HG02610 (cell line): Measurements from ENCODE around the gene MYOZ3.

Experiments used
- ATAC-seq: cut with Tn5 transposase; IDR thresholded peaks from one replicate; pipeline ENCODE4 v1.9.1; 2021; ENCODE audit warnings: mild to moderate bottlenecking, moderate library complexity; ENCODE audit not compliant: unreplicated experiment

The MYOZ3 gene

GRCh38 chr5:150641824-150642566 is 19.1 kb upstream of the MYOZ3 start:
- ATAC-seq: no peak

GRCh38 chr5:150642567-150642927 is 18.5 kb upstream of the MYOZ3 start:
- no peak for ATAC-seq

DNA sequence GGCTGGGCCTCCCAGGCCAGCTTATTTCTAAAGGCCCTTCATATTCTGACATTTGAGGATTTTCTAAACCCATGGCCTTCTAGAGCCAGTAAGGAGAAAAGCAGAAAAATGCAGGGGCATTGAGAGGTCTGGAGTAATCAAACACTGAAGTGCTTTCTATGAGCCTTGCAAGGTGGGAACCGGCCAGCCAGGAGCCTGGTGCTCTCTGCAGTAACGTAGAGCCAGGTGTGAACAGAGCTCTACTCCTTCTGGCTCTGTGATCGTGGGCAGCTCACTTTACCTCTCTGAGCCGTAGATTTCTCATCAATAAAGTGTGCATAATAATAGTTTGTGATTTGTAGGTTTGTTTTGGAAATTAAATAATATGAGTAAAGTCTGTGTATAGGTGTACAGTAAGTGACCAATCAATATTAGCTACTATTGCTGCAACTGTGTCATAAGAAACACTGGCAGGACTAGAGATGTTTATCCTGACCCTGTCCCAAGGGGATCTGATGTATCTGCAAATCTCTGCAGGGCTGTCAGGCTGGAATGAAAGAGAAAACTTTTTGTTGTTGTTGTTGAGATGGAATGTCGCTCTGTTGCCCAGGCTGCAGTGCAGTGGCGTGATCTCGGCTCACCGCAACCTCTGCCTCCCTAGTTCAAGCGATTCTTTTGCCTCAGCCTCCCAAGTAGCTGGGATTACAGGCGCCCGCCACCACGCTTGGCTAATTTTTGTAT is 17.9 kb upstream of the MYOZ3 start:
- no peak for ATAC-seq

GRCh38 chr5:150644058-150644457 is 17.0 kb upstream of the MYOZ3 start:
- no peak for ATAC-seq

GRCh38 chr5:150644514-150644913 is 16.5 kb upstream of the MYOZ3 start:
- ATAC-seq: no peak

DNA sequence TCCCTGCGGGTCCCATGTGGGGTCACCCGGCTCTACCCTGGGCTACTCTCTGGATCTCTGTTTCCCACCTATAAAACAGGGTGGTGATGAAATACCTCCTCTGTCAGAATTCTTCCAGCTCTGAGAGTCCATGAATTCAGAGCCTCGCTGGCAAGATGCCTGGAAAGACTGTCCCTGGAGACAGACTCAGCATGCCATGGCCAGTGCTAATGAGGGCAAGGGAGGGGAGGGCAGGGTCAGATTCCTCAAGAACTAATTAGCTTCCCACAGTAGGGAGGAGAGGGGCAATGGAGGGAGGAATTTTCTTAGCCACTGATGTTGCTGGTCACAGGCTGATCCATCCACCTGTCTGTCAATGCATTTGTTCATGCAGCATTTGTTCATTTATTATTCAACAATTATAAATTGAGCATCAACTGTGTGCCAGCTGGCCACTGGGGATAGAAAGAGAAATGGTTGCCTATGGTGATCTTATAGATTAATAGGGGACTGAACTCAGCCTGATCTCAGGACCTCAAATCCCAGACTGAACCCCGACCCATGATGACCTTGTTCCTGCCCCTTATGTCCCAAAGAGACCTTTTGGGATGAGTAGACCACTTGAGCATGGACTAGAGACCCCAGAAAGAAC is 15.9 kb upstream of the MYOZ3 start:
- no peak for ATAC-seq

GRCh38 chr5:150647275-150648251 is 13.5 kb upstream of the MYOZ3 start:
- no peak for ATAC-seq

DNA sequence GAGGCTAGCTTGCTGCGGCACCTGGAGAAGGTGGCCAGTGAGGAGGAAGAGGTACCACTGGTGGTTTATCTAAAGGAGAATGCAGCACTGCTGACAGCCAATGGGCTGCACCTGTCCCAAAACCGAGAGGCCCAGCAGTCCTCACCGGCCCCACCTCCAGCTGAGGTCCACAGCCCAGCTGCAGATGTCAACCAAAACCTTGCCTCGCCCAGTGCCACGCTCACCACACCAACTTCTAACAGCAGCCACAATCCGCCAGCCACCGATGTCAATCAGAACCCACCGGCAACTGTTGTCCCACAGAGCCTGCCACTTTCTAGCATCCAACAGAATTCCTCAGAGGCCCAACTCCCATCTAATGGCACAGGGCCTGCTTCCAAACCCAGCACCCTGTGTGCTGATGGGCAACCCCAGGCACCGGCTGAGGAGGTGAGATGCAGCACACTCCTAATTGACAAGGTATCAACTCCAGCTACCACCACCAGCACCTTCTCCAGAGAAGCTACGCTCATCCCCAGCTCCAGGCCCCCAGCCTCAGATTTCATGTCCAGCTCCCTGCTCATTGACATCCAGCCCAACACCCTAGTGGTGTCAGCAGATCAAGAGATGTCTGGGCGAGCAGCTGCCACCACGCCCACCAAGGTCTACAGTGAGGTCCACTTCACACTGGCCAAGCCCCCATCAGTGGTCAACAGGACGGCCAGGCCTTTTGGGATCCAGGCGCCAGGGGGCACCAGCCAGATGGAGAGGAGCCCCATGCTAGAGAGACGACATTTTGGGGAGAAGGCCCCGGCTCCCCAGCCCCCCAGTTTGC is 12.6 kb upstream of the MYOZ3 start:
- no peak for ATAC-seq

DNA sequence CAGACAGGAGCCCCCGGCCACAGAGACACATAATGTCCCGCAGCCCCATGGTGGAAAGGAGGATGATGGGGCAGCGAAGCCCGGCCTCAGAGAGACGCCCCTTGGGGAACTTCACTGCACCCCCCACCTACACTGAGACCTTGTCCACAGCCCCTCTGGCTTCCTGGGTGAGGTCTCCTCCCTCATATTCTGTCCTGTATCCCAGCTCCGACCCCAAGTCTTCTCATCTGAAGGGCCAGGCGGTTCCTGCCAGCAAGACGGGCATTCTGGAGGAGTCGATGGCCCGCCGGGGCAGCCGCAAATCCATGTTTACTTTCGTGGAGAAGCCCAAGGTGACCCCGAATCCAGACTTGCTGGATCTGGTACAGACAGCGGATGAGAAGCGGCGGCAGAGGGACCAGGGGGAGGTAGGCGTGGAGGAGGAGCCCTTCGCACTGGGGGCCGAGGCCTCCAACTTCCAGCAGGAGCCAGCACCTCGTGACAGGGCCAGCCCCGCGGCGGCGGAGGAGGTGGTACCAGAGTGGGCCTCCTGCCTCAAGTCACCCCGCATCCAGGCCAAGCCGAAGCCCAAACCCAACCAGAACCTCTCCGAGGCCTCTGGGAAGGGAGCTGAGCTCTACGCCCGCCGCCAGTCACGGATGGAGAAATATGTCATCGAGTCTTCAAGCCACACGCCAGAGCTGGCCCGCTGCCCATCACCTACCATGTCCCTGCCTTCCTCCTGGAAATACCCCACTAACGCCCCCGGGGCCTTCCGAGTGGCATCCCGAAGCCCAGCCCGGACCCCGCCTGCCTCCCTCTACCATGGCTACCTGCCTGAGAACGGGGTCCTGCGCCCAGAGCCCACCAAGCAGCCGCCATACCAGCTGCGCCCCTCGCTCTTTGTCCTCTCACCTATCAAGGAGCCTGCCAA is 11.7 kb upstream of the MYOZ3 start:
- no peak for ATAC-seq

- ATAC-seq: no peak
Measured at GRCh38 chr5:150650021-150651006, 10.7 kb upstream of the MYOZ3 start.

- ATAC-seq: no peak
Measured at GRCh38 chr5:150651382-150651781, 9.7 kb upstream of the MYOZ3 start.

- no peak for ATAC-seq
Measured at GRCh38 chr5:150651924-150652671, 9.0 kb upstream of the MYOZ3 start.

GRCh38 chr5:150653145-150653761 is 7.8 kb upstream of the MYOZ3 start:
- no peak for ATAC-seq

GRCh38 chr5:150653762-150654556 is 7.1 kb upstream of the MYOZ3 start:
- ATAC-seq: no peak

DNA sequence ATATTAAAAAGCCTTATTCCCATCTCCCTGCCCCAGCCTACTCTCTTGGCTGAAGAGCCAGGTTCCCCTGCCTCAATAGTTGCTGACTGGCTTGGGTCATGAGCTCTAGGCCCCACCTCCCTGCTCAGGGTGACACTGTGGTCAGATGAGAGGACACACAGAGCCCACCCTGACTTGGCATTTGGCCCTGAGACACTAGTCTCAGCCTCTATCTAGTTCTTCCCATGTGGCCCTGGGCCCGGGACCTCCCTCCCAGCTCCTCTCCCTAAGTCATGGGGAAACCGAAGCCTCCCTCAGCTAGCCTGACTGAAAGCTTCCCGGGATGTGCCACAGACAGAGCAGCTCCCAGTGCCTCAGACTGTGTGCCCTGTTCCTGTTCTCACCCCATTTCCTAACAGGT is 5.8 kb upstream of the MYOZ3 start:
- no peak for ATAC-seq
